Neuronal stem cell (in vitro differentiated cells): Measurements from ENCODE around the gene BCKDHB. TPM values are rescaled to one million over a fixed set of nuclear protein-coding genes. Genes with fewer than 3 reads are reported as not detected.
"Not testable (repeated sequence)": the region's sequence is repeated elsewhere in the genome, so short reads cannot be mapped to it uniquely, and the experiment has no call there.

Experiments used
- DNase-seq: peaks from one replicate; pipeline ENCODE4 v3.0.0-alpha.2; 2013; ENCODE audit warnings: low spot score
- H2AFZ ChIP-seq: one replicate; pipeline ENCODE4 v1.6.1; 2013; ENCODE audit warnings: mild to moderate bottlenecking, low read length, inconsistent platforms
- H2AK5ac ChIP-seq: 2 replicates; pipeline ENCODE4 v1.6.1; 2013; ENCODE audit warnings: low read depth, mild to moderate bottlenecking, inconsistent platforms, low read length, moderate library complexity, mixed read lengths
- H2BK120ac ChIP-seq: 2 replicates; pipeline ENCODE4 v1.6.1; 2013; ENCODE audit warnings: low read depth, mild to moderate bottlenecking, inconsistent platforms, low read length, moderate library complexity, mixed read lengths
- H2BK12ac ChIP-seq: one replicate; pipeline ENCODE4 v1.6.1; 2013; ENCODE audit warnings: low read length, inconsistent platforms
- H2BK15ac ChIP-seq: 2 replicates; pipeline ENCODE4 v1.6.1; 2013; ENCODE audit warnings: mild to moderate bottlenecking, low read length, inconsistent platforms, mixed read lengths
- H2BK5ac ChIP-seq: one replicate; pipeline ENCODE4 v1.6.1; 2013; ENCODE audit warnings: inconsistent platforms, mild to moderate bottlenecking, low read length, moderate library complexity
- H3K14ac ChIP-seq: one replicate; pipeline ENCODE4 v1.6.1; 2013; ENCODE audit warnings: low read length, inconsistent platforms
- H3K18ac ChIP-seq: 2 replicates; pipeline ENCODE4 v1.6.1; 2013; ENCODE audit warnings: low read length, inconsistent platforms
- H3K23ac ChIP-seq: 2 replicates; pipeline ENCODE4 v1.6.1; 2013; ENCODE audit warnings: low read depth, mild to moderate bottlenecking, mixed read lengths, low read length, inconsistent platforms; ENCODE audit not compliant: poor library complexity
- H3K27ac ChIP-seq: replicated peaks from 3 replicates; pipeline ENCODE4 v1.5.1; 2013; ENCODE audit warnings: low read length, inconsistent platforms
- H3K27me3 ChIP-seq, 3 experiments: 2 replicates each; pipeline ENCODE4 v1.6.1; 2013; ENCODE audit warnings: low read length in 3 of 3, mild to moderate bottlenecking in 2 of 3, inconsistent platforms in 1 of 3, low read depth in 1 of 3, mixed read lengths in 1 of 3, moderate library complexity in 1 of 3; ENCODE audit not compliant: control insufficient read depth in 3 of 3, insufficient read depth in 3 of 3
- H3K36me3 ChIP-seq, 2 donors: replicated peaks in 1 of 2; 2 replicates each; pipeline ENCODE4 v1.6.1; 2013; ENCODE audit warnings: low read length in 2 of 2; ENCODE audit not compliant: control insufficient read depth in 2 of 2, insufficient read depth in 2 of 2
- H3K4ac ChIP-seq: 2 replicates; pipeline ENCODE4 v1.6.1; 2013; ENCODE audit warnings: inconsistent platforms, mild to moderate bottlenecking, low read length, moderate library complexity
- H3K4me1 ChIP-seq, 2 donors: 1 replicate in 1 of 2; 2 replicates in 1 of 2; pipeline ENCODE4 v1.6.1; 2013; ENCODE audit warnings: low read length in 2 of 2, low read depth in 1 of 2; ENCODE audit not compliant: control insufficient read depth in 2 of 2, insufficient read depth in 1 of 2
- H3K4me2 ChIP-seq: one replicate; pipeline ENCODE4 v1.6.1; 2013; ENCODE audit warnings: mild to moderate bottlenecking, low read length, inconsistent platforms; ENCODE audit not compliant: insufficient read depth, poor library complexity, severe bottlenecking
- H3K4me3 ChIP-seq, 2 donors: 2 replicates each; pipeline ENCODE4 v1.5.1; 2013; ENCODE audit warnings: low read length in 2 of 2, mild to moderate bottlenecking in 2 of 2, inconsistent platforms in 1 of 2, moderate library complexity in 1 of 2
- H3K79me1 ChIP-seq: one replicate; pipeline ENCODE4 v1.6.1; 2013; ENCODE audit warnings: low read depth, mild to moderate bottlenecking, inconsistent platforms, low read length, moderate library complexity
- H3K9ac ChIP-seq: one replicate; pipeline ENCODE4 v1.6.1; 2013; ENCODE audit warnings: mild to moderate bottlenecking, low read depth, low read length, inconsistent platforms; ENCODE audit not compliant: poor library complexity
- H3K9me3 ChIP-seq, 2 donors: replicated peaks in 1 of 2; 2 replicates each; pipeline versions ENCODE3 to v1.6.1; 2013; ENCODE audit warnings: low read length in 2 of 2, mild to moderate bottlenecking in 2 of 2, inconsistent platforms in 1 of 2, low read depth in 1 of 2, mixed read lengths in 1 of 2, moderate library complexity in 1 of 2; ENCODE audit not compliant: control insufficient read depth in 2 of 2, insufficient read depth in 1 of 2
- H4K8ac ChIP-seq: one replicate; pipeline ENCODE4 v1.6.1; 2013; ENCODE audit warnings: low read depth, mild to moderate bottlenecking, inconsistent platforms, low read length, moderate library complexity
- H4K91ac ChIP-seq: one replicate; pipeline ENCODE4 v1.6.1; 2013; ENCODE audit warnings: low read length, low read depth, mild to moderate bottlenecking, inconsistent platforms; ENCODE audit not compliant: poor library complexity
- WGBS, 2 donors: extraction: QIAGEN DNeasy Blood & Tissue Kit; methylation state at CpG; one replicate each; pipeline ENCODE4 v1.1.7; 2013; ENCODE audit warnings: missing lambda C conversion rate in 2 of 2, mixed read lengths in 1 of 2; ENCODE audit not compliant: insufficient read length in 2 of 2, insufficient replicate concordance in 1 of 2; ENCODE audit errors: extremely low coverage in 2 of 2; 5-methylcytosine and 5-hydroxymethylcytosine counted together
- polyA plus RNA-seq, 2 experiments: library from polyadenylated mRNA; stranded (reverse); fragments of 200-250 nt; gene quantifications; one replicate each; pipeline ENCODE4 v1.2.3, GENCODE V29; 2013

The BCKDHB gene
- polyA plus RNA-seq (2013, experiment 1 of 2) = 16.4 TPM
- 16.4 TPM for polyA plus RNA-seq (2013, experiment 2 of 2)

- Histone ChIP-seq H2BK120ac (no peak within 1 kb of the TSS), H3K4me2 (peak within 1 kb of the TSS; percentile 77), H3K4ac (peak within 1 kb of the TSS; percentile 23), H2BK5ac (peak within 1 kb of the TSS; percentile 66), H2AFZ (peak within 1 kb of the TSS; percentile 94), H3K36me3 (no peaks in the 10 kb centered on the region), H3K23ac (peak within 1 kb of the TSS; percentile 98), H2BK12ac (peak within 1 kb of the TSS; percentile 41), H3K27me3 (peaks cover 0 to 15% (median 0%) of the 10 kb centered on the region in 3 experiments), H4K91ac (no peak within 1 kb of the TSS), H3K79me1 (peaks cover 5% of the 10 kb centered on the region), H2BK15ac (peak within 1 kb of the TSS; percentile 58), H3K27ac (peak within 1 kb of the TSS; percentile 73), H3K9me3 (no peaks in the 10 kb centered on the region), H3K4me3 (peak within 1 kb of the TSS; percentile 58 to 100), H4K8ac (no peak within 1 kb of the TSS), H3K9ac (peak within 1 kb of the TSS; percentile 90), H3K14ac (no peak within 1 kb of the TSS), H2AK5ac (peak within 1 kb of the TSS; percentile 70), H3K4me1 (peaks cover 2% of the 10 kb centered on the region in 2 donors), H3K18ac (peak within 1 kb of the TSS; percentile 95)
- peak; percentile 97 for DNase-seq
- no CpG with 5 or more reads among the region's 56 CpGs for WGBS, 2 donors
These were observed at the start of gene BCKDHB for GRCh38 chr6:80106418-80107235. TSS of gene BCKDHB (plus strand) at chr6:80106671. CDS start at chr6:80106694, 23 bp downstream.

DNA sequence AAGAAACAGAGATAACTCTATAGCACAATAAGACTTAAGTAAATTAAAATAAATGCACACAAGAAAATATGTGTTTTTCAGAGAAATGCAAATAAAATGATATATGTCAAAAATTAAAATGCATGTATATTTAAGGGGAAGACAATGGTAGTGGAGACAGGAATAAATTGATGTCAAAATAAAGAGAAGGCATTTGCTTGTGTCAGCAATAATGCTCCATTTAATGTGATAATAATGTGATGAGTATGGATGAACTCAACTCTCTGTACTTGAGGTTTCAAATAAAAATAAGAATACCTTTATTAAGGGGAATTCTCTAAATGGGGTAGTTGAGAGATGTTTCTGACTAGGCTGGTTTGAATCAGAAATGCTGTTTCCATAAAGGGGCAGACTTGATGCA lies 45.7 kb upstream of the BCKDHB start:
- no peak overlapping the region for H4K91ac ChIP-seq
- no peak for DNase-seq
- no peak overlapping the region for H2AFZ ChIP-seq
- H3K4ac ChIP-seq = no peak overlapping the region
- no peak overlapping the region for H3K14ac ChIP-seq
- H3K9me3 ChIP-seq = no peaks in the 10 kb centered on the region
- no peak overlapping the region for H3K27ac ChIP-seq
- H3K4me2 ChIP-seq = no peak overlapping the region
- no peaks in the 10 kb centered on the region for H3K79me1 ChIP-seq
- no peak overlapping the region for H3K9ac ChIP-seq
- no peak overlapping the region for H2AK5ac ChIP-seq
- H2BK15ac ChIP-seq = no peak overlapping the region
- no peak overlapping the region for H3K4me3 ChIP-seq
- peaks cover 0 to 4% of the 10 kb centered on the region in 2 donors for H3K4me1 ChIP-seq
- no peak overlapping the region for H2BK12ac ChIP-seq
- H2BK120ac ChIP-seq = no peak overlapping the region
- H3K36me3 ChIP-seq = no peaks in the 10 kb centered on the region
- H4K8ac ChIP-seq = no peak overlapping the region
- no peak overlapping the region for H2BK5ac ChIP-seq
- no peaks in the 10 kb centered on the region for H3K27me3 ChIP-seq
- no peak overlapping the region for H3K23ac ChIP-seq
- no peak overlapping the region for H3K18ac ChIP-seq

- H3K18ac ChIP-seq, H3K23ac ChIP-seq, H3K14ac ChIP-seq, H2AFZ ChIP-seq, H3K4me3 ChIP-seq, H2AK5ac ChIP-seq, H3K27me3 ChIP-seq, H2BK120ac ChIP-seq, H3K36me3 ChIP-seq, H3K79me1 ChIP-seq, DNase-seq, H3K9me3 ChIP-seq, H3K27ac ChIP-seq, H4K8ac ChIP-seq, H2BK12ac ChIP-seq, H2BK15ac ChIP-seq, H3K4me2 ChIP-seq, H2BK5ac ChIP-seq, H3K9ac ChIP-seq, H3K4me1 ChIP-seq, H3K4ac ChIP-seq, H4K91ac ChIP-seq: not testable (repeated sequence)
- no CpG with 5 or more reads among the region's 7 CpGs for WGBS, 2 donors
These were observed 38.3 kb upstream of the BCKDHB start for GRCh38 chr6:80068146-80068545.

- H2AFZ ChIP-seq, H3K36me3 ChIP-seq, H3K79me1 ChIP-seq, H2AK5ac ChIP-seq, H3K4me3 ChIP-seq, H2BK120ac ChIP-seq, H4K8ac ChIP-seq, H3K4me2 ChIP-seq, H3K27ac ChIP-seq, DNase-seq, H3K4ac ChIP-seq, H3K14ac ChIP-seq, H2BK5ac ChIP-seq, H3K9me3 ChIP-seq, H2BK15ac ChIP-seq, H2BK12ac ChIP-seq, H4K91ac ChIP-seq, H3K4me1 ChIP-seq, H3K9ac ChIP-seq, H3K18ac ChIP-seq, H3K23ac ChIP-seq, H3K27me3 ChIP-seq: not testable (repeated sequence)
- no CpG with 5 or more reads among the region's 19 CpGs for WGBS, 2 donors
These were observed 36.0 kb upstream of the BCKDHB start for GRCh38 chr6:80070431-80070830.
